GM21381 (cell line): ENCODE measurements around the gene NSG2.

Experiments used
- ATAC-seq: cut with Tn5 transposase; IDR thresholded peaks from one replicate; pipeline ENCODE4 v1.9.1; 2021; ENCODE audit warnings: mild to moderate bottlenecking, moderate library complexity; ENCODE audit not compliant: unreplicated experiment

The NSG2 gene

DNA sequence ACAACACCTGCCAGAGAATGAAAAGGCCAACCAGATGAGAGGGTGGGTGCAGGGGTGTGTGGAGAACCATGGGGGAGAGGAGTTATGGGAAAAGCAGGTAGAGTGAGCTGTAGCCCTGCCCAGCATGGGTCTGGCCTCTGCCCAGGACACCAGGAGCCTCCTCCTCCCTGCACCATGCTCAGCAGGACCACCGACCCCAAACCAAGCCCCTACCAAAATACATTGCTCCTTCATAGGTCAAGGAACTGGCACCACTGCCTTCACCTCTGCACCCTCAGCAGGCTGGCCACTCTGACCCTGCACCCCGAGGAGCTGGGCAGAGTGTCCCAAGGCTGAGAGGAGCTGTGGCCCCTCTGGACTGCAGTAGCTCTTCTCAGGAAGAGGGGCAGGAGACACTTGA lies 102.0 kb downstream of the NSG2 start:
- no peak for ATAC-seq

DNA sequence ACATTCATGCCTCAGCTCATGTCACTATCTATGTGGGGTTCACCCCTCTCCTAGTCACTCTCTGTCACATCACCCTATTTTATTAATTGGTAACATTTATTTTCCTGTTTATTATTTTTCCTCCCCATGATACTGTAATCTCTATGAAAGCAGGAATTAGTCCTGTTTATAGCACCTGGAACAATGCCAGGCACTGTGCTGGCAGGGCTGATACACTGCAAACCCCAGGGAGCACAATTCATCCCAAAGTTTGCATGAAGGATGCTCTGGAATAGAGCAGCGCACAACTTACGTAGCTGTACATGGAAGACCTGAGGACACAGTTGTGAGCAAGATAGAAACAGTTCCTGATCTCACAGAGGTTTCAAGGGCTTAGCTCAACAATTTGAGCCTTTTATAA lies 103.2 kb downstream of the NSG2 start:
- ATAC-seq, result no peak

DNA sequence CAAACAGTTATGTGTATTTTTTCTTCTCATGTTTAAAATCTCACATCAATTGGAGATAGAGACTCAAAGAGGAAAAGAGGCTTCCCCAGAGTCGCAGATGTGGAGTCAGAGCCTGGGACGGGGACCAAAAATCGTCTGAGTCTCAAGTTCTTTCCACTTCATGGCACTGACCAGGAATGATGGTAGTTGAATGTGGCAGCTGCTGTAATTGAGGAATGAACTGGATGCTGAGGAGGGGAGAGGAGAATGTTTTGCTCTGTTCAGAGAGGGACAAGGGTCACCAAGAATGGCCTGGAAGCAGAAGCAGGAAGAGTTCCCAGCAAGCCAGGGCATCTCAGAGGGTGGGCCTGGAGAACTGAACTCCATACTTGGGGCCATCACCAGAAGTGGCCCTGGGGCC lies 103.9 kb downstream of the NSG2 start:
- ATAC-seq, result no peak

DNA sequence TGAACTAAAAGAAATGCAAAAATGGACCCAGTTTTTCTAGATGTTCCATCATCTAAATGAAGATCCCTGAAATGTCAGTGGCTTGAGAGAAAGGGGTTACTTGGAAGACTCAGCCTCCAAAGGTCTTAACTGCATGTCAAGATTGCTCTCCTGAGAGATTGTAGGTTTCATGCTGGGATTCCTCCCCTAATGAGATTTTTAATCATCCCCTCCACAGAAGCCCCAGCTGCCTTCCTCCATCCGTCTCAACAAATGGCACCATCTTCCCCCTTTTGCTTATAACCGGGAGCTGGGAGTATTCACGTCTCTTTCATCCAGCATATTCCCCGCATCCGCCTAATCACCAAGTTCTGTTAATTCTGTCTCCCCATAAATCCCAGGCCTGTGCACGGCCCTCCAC lies 104.5 kb downstream of the NSG2 start:
- no peak for ATAC-seq

DNA sequence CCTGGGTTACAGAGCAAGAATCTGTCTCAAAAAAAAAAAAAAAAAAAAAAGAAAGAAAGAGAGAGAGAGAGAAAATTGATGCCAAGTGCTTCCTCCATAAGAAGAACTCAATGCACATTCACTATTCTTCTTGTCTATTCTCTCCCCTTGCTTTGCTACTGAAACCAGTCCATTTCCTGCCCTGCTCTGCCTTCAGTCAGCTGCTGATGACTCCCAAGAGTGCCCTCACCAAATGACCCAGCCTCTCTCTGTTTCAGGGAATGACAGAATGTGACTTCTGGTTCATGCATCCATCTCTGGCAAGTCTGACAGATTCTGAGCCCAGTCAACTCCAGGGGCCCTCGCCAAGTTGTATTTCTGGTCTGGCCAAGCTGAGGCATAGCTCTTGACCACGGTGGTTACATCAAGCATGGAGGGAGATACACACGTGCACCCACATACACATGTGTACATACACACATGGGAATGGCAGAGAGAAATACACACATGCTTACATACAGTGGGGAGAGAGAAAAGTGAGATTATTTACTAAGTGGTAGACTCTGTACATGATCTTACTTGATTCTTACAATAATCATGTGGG lies 106.2 kb downstream of the NSG2 start:
- no peak for ATAC-seq

DNA sequence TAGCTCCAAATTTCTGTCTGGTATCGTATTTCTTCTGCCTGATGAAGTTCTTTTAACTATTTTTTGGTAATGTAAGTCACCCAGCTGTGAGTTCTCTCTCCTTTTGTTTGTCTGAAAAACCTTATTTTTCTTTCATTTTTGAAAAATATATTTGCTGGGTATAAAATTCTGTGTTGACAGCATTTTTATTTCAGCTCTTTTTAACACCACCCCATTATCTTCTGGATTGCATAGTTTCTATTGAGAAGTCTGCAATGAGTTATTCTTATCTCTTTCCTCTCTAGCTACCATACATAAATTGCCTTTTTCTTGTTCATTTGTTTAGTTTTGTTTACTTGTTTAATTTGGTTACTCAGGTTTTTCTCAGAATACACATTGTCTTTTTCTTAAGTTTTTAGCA lies 109.1 kb downstream of the NSG2 start:
- ATAC-seq, result no peak

DNA sequence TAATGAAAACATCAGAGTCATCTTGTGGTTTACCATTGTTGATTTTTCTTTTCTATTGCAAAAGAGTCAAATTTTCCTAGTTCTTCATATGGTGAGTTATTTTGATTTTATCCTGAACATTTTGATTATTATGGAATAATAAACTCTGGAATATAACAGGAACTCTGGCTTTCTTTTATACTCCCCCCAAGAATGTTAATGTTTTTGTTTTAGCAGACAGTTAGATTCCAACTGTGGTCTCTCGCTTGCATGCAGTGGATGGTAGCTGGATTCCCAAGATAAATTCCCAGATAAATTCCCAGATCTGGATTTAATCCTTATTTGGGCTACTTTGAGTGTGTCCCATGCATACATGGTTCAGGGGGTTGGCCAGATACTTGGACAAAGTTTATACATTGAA lies 109.8 kb downstream of the NSG2 start:
- ATAC-seq, result no peak

DNA sequence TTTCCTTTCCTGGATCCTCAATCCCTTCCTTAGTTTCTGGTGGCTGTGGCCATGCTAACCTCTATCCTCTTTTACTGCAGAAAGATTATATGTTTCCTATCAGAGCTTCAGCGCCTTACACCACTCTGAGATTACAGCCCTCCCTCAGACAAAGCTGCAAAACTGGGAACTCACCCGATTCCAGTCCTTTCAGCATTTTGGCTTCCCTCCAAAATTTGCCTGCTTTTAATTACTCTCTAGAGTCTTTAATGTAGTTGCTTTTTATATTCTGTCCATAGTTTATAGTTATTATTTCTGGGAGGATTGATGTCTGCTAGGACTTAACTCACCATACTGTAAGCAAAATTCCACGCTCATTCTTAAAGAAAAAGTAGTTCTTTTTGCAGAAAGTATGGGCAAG lies 110.2 kb downstream of the NSG2 start:
- ATAC-seq, result no peak

DNA sequence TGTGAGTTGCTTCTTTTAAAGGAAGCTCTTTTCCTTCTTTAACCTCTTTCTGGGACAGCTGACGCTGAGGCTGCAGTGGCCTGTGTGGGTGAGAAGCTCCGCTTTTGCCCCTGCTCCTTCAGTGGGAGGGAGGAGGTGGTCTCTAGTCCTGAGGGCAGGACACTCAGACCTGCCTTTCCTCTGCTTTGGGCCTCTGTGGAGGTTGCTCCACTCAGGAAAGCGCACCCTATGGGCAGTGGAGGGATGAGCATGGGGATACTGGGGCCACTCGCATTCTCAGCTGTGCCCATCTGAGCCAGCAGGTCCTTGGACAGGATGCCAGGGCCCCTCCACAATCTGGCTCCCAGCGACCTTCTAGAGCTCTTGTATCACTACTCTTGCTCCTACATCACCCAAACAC lies 111.5 kb downstream of the NSG2 start:
- ATAC-seq, result no peak
